K562 (cell line): ENCODE results near the gene OR10H3. TPM values are rescaled to one million over a fixed set of nuclear protein-coding genes. Genes with fewer than 3 reads are reported as not detected.

Experiments used
- ATAC-seq: fragments of 200-7000 bp; cut with Tn5 transposase; 3 replicates; pipeline ENCODE4 v1.9.1; 2020; ENCODE audit warnings: moderate library complexity
- BruUV-seq: library from RNA; stranded (reverse); fragments of 400-500 nt; replicated peaks from 2 replicates; lab custom pipeline; 2021; lab: Mats Ljungman, UMichigan
- CTCF ChIA-PET: fragments of 300-600 bp; formaldehyde crosslinking; extraction: SDS; loops from one replicate; lab custom pipeline; 2021; ENCODE audit warnings: low intra/inter-chr PET ratio; lab: Yijun Ruan, JAX
- POLR2A ChIA-PET: fragments of 300-600, 350-650 bp; sonication (Branson Sonifier 250); formaldehyde crosslinking; extraction: SDS; loops from one replicate; lab custom pipeline; 2021; ENCODE audit warnings: antibody characterized with exemption, inconsistent platforms; lab: Yijun Ruan, JAX
- DNase-seq, 4 experiments: peaks; one replicate each; pipeline versions ENCODE4 v3.0.0 to v3.0.0-alpha.2; 2011 to 2018; ENCODE audit warnings: low spot score in 3 of 4, mixed read lengths in 3 of 4; ENCODE audit errors: extremely low read depth in 1 of 4
- FAIRE-seq: peaks from 2 replicates; lab custom pipeline; 2011; peaks lifted over from hg19 to GRCh38; lab: Jason Lieb, UNC
- H2AFZ ChIP-seq: 2 replicates; pipeline ENCODE4 v1.6.0; 2011; ENCODE audit warnings: low read depth, low read length, control low read depth, inconsistent platforms
- H3K27ac ChIP-seq: fragments of 200-600 bp; 3 replicates; pipeline ENCODE4 v1.8.0; 2011; ENCODE audit warnings: low read depth, mild to moderate bottlenecking, control low read depth, inconsistent platforms, low read length, moderate library complexity, mixed read lengths; ENCODE audit errors: extremely low read depth
- H3K27me3 ChIP-seq, 2 experiments: fragments of 300-600 bp in 1 of 2; 2 replicates in 1 of 2; 3 replicates in 1 of 2; pipeline versions ENCODE4 v1.6.0 to v1.8.0; 2011; ENCODE audit warnings: inconsistent platforms in 2 of 2, low read length in 2 of 2, mild to moderate bottlenecking in 1 of 2, mixed read lengths in 1 of 2, moderate library complexity in 1 of 2; ENCODE audit not compliant: control insufficient read depth in 2 of 2, insufficient read depth in 2 of 2
- H3K36me3 ChIP-seq: fragments of 300-600 bp; 3 replicates; pipeline ENCODE4 v1.8.0; 2011; ENCODE audit warnings: mild to moderate bottlenecking, low read length, inconsistent platforms; ENCODE audit not compliant: control insufficient read depth, insufficient read depth
- H3K4me1 ChIP-seq, 2 experiments: fragments of 200-600 bp in 1 of 2; replicated peaks in 1 of 2; 2 replicates in 1 of 2; 3 replicates in 1 of 2; pipeline versions ENCODE4 v1.5.1 to v1.8.0; 2011; ENCODE audit warnings: inconsistent platforms in 2 of 2, low read length in 2 of 2, mild to moderate bottlenecking in 1 of 2, mixed read lengths in 1 of 2, moderate library complexity in 1 of 2; ENCODE audit not compliant: control insufficient read depth in 2 of 2, insufficient read depth in 2 of 2
- H3K4me2 ChIP-seq: 2 replicates; pipeline ENCODE4 v1.6.1; 2011; ENCODE audit warnings: low read length, control low read depth, inconsistent platforms, mixed read lengths; ENCODE audit not compliant: insufficient read depth
- H3K4me3 ChIP-seq: fragments of 200-600 bp; sonication (generic), shearing (Covaris generic); 2 replicates; pipeline ENCODE4 v1.5.1; 2016; ENCODE audit warnings: control low read depth, inconsistent platforms
- H3K79me2 ChIP-seq: fragments of 200-600 bp; 3 replicates; pipeline ENCODE4 v1.8.0; 2011; ENCODE audit warnings: low read length, inconsistent platforms; ENCODE audit not compliant: control insufficient read depth, insufficient read depth
- H3K9ac ChIP-seq, 2 experiments: 2 replicates each; pipeline versions ENCODE4 v1.6.0 to v1.6.1; 2011; ENCODE audit warnings: low read depth in 2 of 2, low read length in 2 of 2, control low read depth in 1 of 2, inconsistent platforms in 1 of 2, mild to moderate bottlenecking in 1 of 2, mixed read lengths in 1 of 2; ENCODE audit not compliant: insufficient read depth in 1 of 2
- H3K9me1 ChIP-seq: one replicate; pipeline ENCODE4 v1.6.0; 2011; ENCODE audit warnings: inconsistent platforms, mild to moderate bottlenecking, low read length, moderate library complexity; ENCODE audit not compliant: control insufficient read depth, insufficient read depth
- H3K9me3 ChIP-seq: replicated peaks from 2 replicates; pipeline ENCODE4 v1.5.1; 2011; ENCODE audit warnings: low read depth, low read length, inconsistent platforms; ENCODE audit not compliant: control insufficient read depth, insufficient read depth
- H4K20me1 ChIP-seq: replicated peaks from 2 replicates; pipeline ENCODE4 v1.6.1; 2011; ENCODE audit warnings: low read length, inconsistent platforms, mixed read lengths; ENCODE audit not compliant: control insufficient read depth, insufficient read depth
- ADNP ChIP-seq: fragments of 200-800 bp; sonication (Bioruptor generic); IDR thresholded peaks from 2 replicates; pipeline ENCODE4 v1.6.1; 2016; ENCODE audit warnings: missing genetic modification characterization, missing compliant biosample characterization
- ATF6 ChIP-seq: sonication (generic); formaldehyde crosslinking; IDR thresholded peaks from 2 replicates; pipeline ENCODE4 v1.4.0; 2020; ENCODE audit warnings: mild to moderate bottlenecking, missing genetic modification reagents
- CAMTA2 ChIP-seq: fragments of 250-450 bp; sonication (Bioruptor Pico); conservative IDR thresholded peaks from 2 replicates; pipeline ENCODE4 v1.5.1; 2022
- CCAR2 ChIP-seq: fragments of 200-400 bp; formaldehyde crosslinking; IDR thresholded peaks from 2 replicates; pipeline ENCODE4 v1.6.1; 2017; ENCODE audit warnings: mild to moderate bottlenecking, low read depth, low read length
- DNMT1 ChIP-seq: fragments of 450-650 bp; IDR thresholded peaks from 2 replicates; pipeline ENCODE4 v1.6.1; 2016; ENCODE audit warnings: antibody characterized with exemption, mild to moderate bottlenecking
- ETV1 ChIP-seq: fragments of 450-650 bp; conservative IDR thresholded peaks from 2 replicates; pipeline ENCODE4 v1.6.1; 2016; ENCODE audit warnings: missing genetic modification characterization, control low read depth, low read depth, missing compliant biosample characterization
- GATAD2B ChIP-seq: fragments of 450-650 bp; IDR thresholded peaks from 2 replicates; pipeline ENCODE4 v1.6.1; 2017; ENCODE audit warnings: mild to moderate bottlenecking, borderline replicate concordance
- HDAC3 ChIP-seq: fragments of 450-650 bp; IDR thresholded peaks from 2 replicates; pipeline ENCODE4 v1.6.1; 2018; ENCODE audit warnings: borderline replicate concordance, mild to moderate bottlenecking, moderate library complexity; ENCODE audit not compliant: partially characterized antibody
- ILK ChIP-seq: fragments of 450-650 bp; IDR thresholded peaks from 2 replicates; pipeline ENCODE4 v1.6.1; 2016; ENCODE audit warnings: missing genetic modification characterization, low read depth, mild to moderate bottlenecking, missing compliant biosample characterization, moderate library complexity, borderline replicate concordance
- KDM4B ChIP-seq, 2 experiments: fragments of 450-650 bp in 1 of 2; sonication (generic) in 1 of 2; IDR thresholded peaks; 2 replicates each; pipeline ENCODE4 v1.6.1; 2016 to 2017; ENCODE audit warnings: borderline replicate concordance in 2 of 2, antibody characterized with exemption in 1 of 2, low read depth in 1 of 2, mild to moderate bottlenecking in 1 of 2
- MTA1 ChIP-seq: fragments of 450-650 bp; IDR thresholded peaks from 2 replicates; pipeline ENCODE4 v1.6.1; 2017; ENCODE audit warnings: borderline replicate concordance
- NFXL1 ChIP-seq: fragments of 450-650 bp; formaldehyde crosslinking; IDR thresholded peaks from 2 replicates; pipeline ENCODE4 v1.4.0; 2021; ENCODE audit warnings: mild to moderate bottlenecking
- PRMT5 ChIP-seq: sonication (generic); formaldehyde crosslinking; IDR thresholded peaks from 2 replicates; pipeline ENCODE4 v1.5.0; 2020; ENCODE audit warnings: missing genetic modification reagents
- RAD51 ChIP-seq: fragments of 450-650 bp; IDR thresholded peaks from 2 replicates; pipeline ENCODE4 v1.7.1; 2016; ENCODE audit warnings: low read depth, mild to moderate bottlenecking, borderline replicate concordance
- RBM17 ChIP-seq: fragments of 200-400 bp; formaldehyde crosslinking; IDR thresholded peaks from 2 replicates; pipeline ENCODE4 v1.6.1; 2017; ENCODE audit warnings: low read depth, mild to moderate bottlenecking, low read length, borderline replicate concordance
- SMARCC2 ChIP-seq: fragments of 450-650 bp; IDR thresholded peaks from 2 replicates; pipeline ENCODE4 v1.6.1; 2017; ENCODE audit warnings: antibody characterized with exemption, moderate library complexity, mild to moderate bottlenecking, low read depth
- TAF7 ChIP-seq: fragments of 450-650 bp; IDR thresholded peaks from 2 replicates; pipeline ENCODE4 v1.6.1; 2016; ENCODE audit warnings: missing genetic modification characterization, missing compliant biosample characterization
- ZNF134 ChIP-seq: fragments of 250-450 bp; sonication (Bioruptor Pico); conservative IDR thresholded peaks from 2 replicates; pipeline ENCODE4 v1.4.0; 2020
- ZNF41 ChIP-seq: fragments of 250-450 bp; sonication (Bioruptor Pico); conservative IDR thresholded peaks from 2 replicates; pipeline ENCODE4 v1.4.0; 2020; ENCODE audit warnings: mild to moderate bottlenecking
- ZNF449 ChIP-seq: fragments of 250-450 bp; sonication (Bioruptor Pico); IDR thresholded peaks from 2 replicates; pipeline ENCODE4 v1.8.0; 2022; ENCODE audit warnings: moderate library complexity, mild to moderate bottlenecking, inconsistent platforms
- WGBS: fragments of 100-300 bp; shearing (Covaris generic); methylation state at CpG from one replicate; pipeline ENCODE4 v1.1.6; 2016; ENCODE audit warnings: low coverage, mixed read lengths; ENCODE audit not compliant: insufficient coverage; ENCODE audit errors: missing lambda C conversion rate; 5-methylcytosine and 5-hydroxymethylcytosine counted together
- in situ Hi-C: fragments of 300-500 bp; cut with MboI; formaldehyde crosslinking; loops from 4 replicates; pipeline ENCODE4 v1.15.0; 2018; ENCODE audit warnings: inconsistent platforms, mixed read lengths
- intact Hi-C: fragments of 100-400 bp; cut with micrococcal nuclease; formaldehyde crosslinking; loops from 2 replicates; pipeline ENCODE4 v1.14.2; 2022
- polyA plus RNA-seq, 8 experiments: library from polyadenylated mRNA; depleted of rRNA in 4 of 8; stranded (reverse) in 5 of 8; unstranded in 3 of 8; fragments of >200 nt; fragmentation: Nextera tagmentation in 2 of 8; fragmentation: Illumina TruSeq in 1 of 8; extraction: Ambion mirVana in 2 of 8; extraction: Trizol in 1 of 8; gene quantifications; 2 replicates each; pipeline versions ENCODE4 v1.2.1 to v1.2.3, GENCODE V29; 2011 to 2014; ENCODE audit warnings: inconsistent platforms in 1 of 8, missing spikeins in 1 of 8
- total RNA-seq, 7 experiments: library from RNA; depleted of rRNA in 6 of 7; stranded (reverse); fragments of >200 nt in 6 of 7; fragmentation: Illumina TruSeq in 2 of 7; extraction: Trizol in 2 of 7; gene quantifications; 2 replicates each; pipeline versions ENCODE4 v1.2.1 to v1.2.3, GENCODE V29; 2011 to 2021; ENCODE audit warnings: low replicate concordance in 1 of 7

The OR10H3 gene
- total and polyA plus RNA-seq, 9 of the 15 experiments (the other 6 are each of a cell fraction or from before 2014, with no cell fraction given) = not detected

GRCh38 chr19:15696654-15697194 lies 41.1 kb upstream of the OR10H3 start:
- ChIA-PET POLR2A (no interaction called here), CTCF (no interaction called here)
- intact Hi-C loops (no loop called here), in situ Hi-C loops (no loop called here)
- no peak overlapping the region for H3K27ac ChIP-seq
- H3K79me2 ChIP-seq = no peaks in the 10 kb centered on the region
- H2AFZ ChIP-seq = peak overlapping the region; percentile 65; the same call in 1 of the 2 replicates
- peaks cover 0 to 4% of the 10 kb centered on the region in 2 experiments; a peak in 2 of 5 replicates for H3K4me1 ChIP-seq
- FAIRE-seq = no peak
- H3K9ac ChIP-seq = no peak overlapping the region
- H3K9me3 ChIP-seq = no peaks in the 10 kb centered on the region
- H4K20me1 ChIP-seq = no peaks in the 10 kb centered on the region
- H3K9me1 ChIP-seq = no peaks in the 10 kb centered on the region
- H3K4me2 ChIP-seq = no peak overlapping the region; the same call in 1 of the 2 replicates
- BruUV-seq = no TSS peak
- 3% methylated on average over 18 of the region's 19 CpGs for WGBS
- ATAC-seq = peak; percentile 57; the same call in 1 of the 3 replicates
- peak in 1 of 4 experiments; percentile 18 for DNase-seq
- peaks cover 0 to 4% of the 10 kb centered on the region in 2 experiments; a peak in 1 of 5 replicates for H3K27me3 ChIP-seq
- H3K4me3 ChIP-seq = peak overlapping the region; percentile 12; the same call in 1 of the 2 replicates
- H3K36me3 ChIP-seq = no peaks in the 10 kb centered on the region
- no peak for TF ChIP-seq ETV1 (tag)
- no peak for TF ChIP-seq PRMT5 (CRISPR knock-in tag)
- TF ChIP-seq DNMT1 = no peak
- TF ChIP-seq RBM17 = no peak
- no peak for TF ChIP-seq ZNF41 (CRISPR knock-in tag)
- no peak for TF ChIP-seq ILK (tag)
- TF ChIP-seq CAMTA2 (CRISPR knock-in tag) = no peak
- no peak for TF ChIP-seq ADNP (tag)
- TF ChIP-seq ZNF449 (CRISPR knock-in tag) = no peak
- no peak for TF ChIP-seq TAF7 (tag)
- TF ChIP-seq GATAD2B = no peak
- TF ChIP-seq MTA1 = no peak
- no peak for TF ChIP-seq ZNF134 (CRISPR knock-in tag)
- no peak for TF ChIP-seq NFXL1
- no peak for TF ChIP-seq RAD51
- no peak for TF ChIP-seq HDAC3
- TF ChIP-seq CCAR2 = no peak
- TF ChIP-seq KDM4B (IDR thresholded peaks at IDR 0.05; ENCODE audit: borderline replicate concordance in 2 of 2, low read depth in 1 of 2) = no peak
- no peak for TF ChIP-seq SMARCC2
- no peak for TF ChIP-seq ATF6 (CRISPR knock-in tag)
